ENCODE results near the gene ADPRH. TPM values are rescaled to one million over a fixed set of nuclear protein-coding genes. Genes with fewer than 3 reads are reported as not detected.
"Not testable (repeated sequence)": the region's sequence is repeated elsewhere in the genome, so short reads cannot be mapped to it uniquely, and the experiment has no call there.

ADPRH gene
- total RNA-seq, 2 donors from 2014 or later = 3.0 to 6.5 TPM

DNA sequence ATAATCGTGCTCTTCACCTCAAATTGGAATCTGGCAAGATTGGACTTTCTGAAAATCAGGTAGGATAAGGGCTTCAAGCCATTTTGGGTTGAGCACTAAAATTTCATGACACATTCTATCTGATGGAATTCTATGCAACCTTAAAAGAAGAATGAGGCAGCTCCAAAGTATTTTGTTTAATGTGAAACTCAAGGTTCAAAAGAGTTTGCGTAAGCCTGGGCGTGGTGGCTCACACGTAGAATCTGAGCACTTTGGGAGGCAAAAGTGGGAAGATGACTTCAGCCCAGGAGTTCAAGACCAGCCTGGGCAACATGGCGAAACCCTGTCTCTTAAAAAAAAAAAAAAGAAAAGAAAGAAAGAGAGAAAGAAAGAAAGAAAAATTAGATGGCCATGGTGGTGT lies 14.8 kb downstream of the ADPRH start:
- Histone ChIP-seq H3K4me1 (peaks cover 20% of the 10 kb centered on the region), H3K27ac (no peak overlapping the region), H3K36me3 (replicated peaks in 1 of 2; ENCODE audit: insufficient read depth in 1 of 2, low read depth in 2 of 2) (no peaks in the 10 kb centered on the region), H3K4me3 (no peak overlapping the region), H3K9me3 (no peaks in the 10 kb centered on the region), H3K27me3 (no peaks in the 10 kb centered on the region)
- DNase-seq = no peak
- 79 to 91% methylated on average over 5 of the region's 5 CpGs for WGBS, 2 donors
- intact Hi-C loops (cut with DNase I) = no loop called here
- TF ChIP-seq, protein P1, sequence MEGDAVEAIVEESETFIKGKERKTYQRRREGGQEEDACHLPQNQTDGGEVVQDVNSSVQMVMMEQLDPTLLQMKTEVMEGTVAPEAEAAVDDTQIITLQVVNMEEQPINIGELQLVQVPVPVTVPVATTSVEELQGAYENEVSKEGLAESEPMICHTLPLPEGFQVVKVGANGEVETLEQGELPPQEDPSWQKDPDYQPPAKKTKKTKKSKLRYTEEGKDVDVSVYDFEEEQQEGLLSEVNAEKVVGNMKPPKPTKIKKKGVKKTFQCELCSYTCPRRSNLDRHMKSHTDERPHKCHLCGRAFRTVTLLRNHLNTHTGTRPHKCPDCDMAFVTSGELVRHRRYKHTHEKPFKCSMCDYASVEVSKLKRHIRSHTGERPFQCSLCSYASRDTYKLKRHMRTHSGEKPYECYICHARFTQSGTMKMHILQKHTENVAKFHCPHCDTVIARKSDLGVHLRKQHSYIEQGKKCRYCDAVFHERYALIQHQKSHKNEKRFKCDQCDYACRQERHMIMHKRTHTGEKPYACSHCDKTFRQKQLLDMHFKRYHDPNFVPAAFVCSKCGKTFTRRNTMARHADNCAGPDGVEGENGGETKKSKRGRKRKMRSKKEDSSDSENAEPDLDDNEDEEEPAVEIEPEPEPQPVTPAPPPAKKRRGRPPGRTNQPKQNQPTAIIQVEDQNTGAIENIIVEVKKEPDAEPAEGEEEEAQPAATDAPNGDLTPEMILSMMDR (IDR thresholded peaks at IDR 0.05) = no peak
- TF ChIP-seq POLR2A (IDR thresholded peaks at IDR 0.05) = no peak
- ATAC-seq = no peak

DNA sequence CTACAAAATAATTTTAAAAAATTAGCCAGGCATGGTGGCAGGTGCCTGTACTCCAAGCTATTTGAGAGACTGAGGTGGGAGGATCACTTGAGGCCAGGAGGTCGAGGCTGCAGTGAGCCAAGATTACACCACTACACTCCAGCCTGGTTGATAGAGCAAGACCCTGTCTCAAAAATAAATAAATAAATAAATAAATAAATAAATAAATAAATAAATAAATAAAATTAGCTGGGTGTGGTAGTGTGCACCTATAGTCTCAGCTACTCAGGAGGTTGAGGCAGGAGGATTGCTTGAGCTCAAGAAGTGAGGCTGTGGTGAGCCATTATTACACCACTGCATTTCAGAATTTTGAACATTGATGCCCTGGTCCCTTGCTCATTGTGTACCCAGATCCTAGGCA lies 15.6 kb downstream of the ADPRH start:
- peaks cover 23% of the 10 kb centered on the region for H3K4me1 ChIP-seq
- DNase-seq; H3K36me3 ChIP-seq (replicated peaks in 1 of 2; ENCODE audit: insufficient read depth in 1 of 2, low read depth in 2 of 2); H3K27ac ChIP-seq; intact Hi-C loops (cut with DNase I); H3K9me3 ChIP-seq; H3K4me3 ChIP-seq; H3K27me3 ChIP-seq; ATAC-seq: not testable (repeated sequence)
- 82 to 96% methylated on average over 1 of the region's 1 CpG for WGBS, 2 donors

DNA sequence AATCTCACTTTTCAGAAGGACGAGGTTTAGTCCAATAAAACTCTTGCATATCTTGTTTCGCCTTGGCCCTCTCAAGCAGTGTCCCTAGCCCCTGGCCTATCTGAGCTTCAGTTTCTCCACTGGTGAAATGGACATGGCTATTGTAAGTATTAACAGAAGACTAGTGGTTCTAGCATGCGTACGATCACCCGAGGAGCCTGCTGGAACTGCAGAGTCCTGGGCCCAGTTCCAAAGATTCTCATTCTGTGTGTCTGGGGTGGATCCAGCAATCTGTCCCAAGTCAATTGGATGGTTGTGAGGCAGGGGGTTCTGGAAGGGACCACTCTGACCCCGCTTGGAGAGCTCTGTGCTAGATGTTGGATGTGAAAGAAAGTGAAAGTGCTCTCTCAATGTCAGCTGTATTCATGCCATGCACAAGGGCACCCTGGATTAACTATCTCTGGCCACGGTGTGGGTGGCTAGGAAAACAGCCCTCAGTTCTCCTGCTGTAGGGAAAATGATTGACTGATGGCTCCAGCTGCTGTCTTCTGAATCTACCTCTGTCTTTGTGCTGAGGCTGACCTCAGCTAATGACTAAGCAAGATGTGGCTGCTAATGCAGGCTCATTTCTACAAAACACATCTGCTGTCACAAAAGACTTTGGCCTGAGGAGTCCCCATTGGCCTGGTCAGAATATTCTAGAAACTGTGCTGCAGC lies 16.5 kb downstream of the ADPRH start:
- no peaks in the 10 kb centered on the region for H3K9me3 ChIP-seq
- H3K4me3 ChIP-seq = no peak overlapping the region
- peaks cover 23% of the 10 kb centered on the region for H3K4me1 ChIP-seq
- intact Hi-C loops (cut with DNase I) = no loop called here
- H3K27ac ChIP-seq = no peak overlapping the region
- DNase-seq = no peak
- no peaks in the 10 kb centered on the region for H3K36me3 ChIP-seq (replicated peaks in 1 of 2; ENCODE audit: insufficient read depth in 1 of 2, low read depth in 2 of 2)
- no peak for ATAC-seq
- no peaks in the 10 kb centered on the region for H3K27me3 ChIP-seq
- WGBS, 2 donors = 74 to 83% methylated on average over 7 of the region's 7 CpGs
- no peak for TF ChIP-seq POLR2A (IDR thresholded peaks at IDR 0.05)
- TF ChIP-seq, protein P1 (IDR thresholded peaks at IDR 0.05) = no peak

DNA sequence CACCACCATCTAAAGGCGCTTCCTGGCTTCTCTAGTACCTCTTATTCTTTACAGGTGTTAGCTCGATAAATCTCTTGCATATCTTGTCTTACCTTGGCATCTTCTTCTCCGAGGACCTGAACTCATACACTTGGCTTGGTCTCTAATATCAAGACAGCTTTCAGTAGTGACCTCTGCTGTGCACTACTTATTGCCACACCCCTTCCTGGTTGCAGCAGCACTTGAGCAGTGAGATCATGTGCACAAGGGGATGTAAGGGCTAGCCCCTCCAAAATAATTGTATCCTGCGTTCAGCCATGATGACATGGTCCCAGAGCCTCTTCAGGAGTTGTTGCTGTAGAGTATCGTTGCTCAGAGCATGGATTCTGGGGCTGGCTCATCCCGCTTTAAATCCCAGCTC lies 17.1 kb downstream of the ADPRH start:
- H3K9me3 ChIP-seq = no peaks in the 10 kb centered on the region
- ATAC-seq (no peak), DNase-seq (no peak)
- no peaks in the 10 kb centered on the region for H3K27me3 ChIP-seq
- no peak overlapping the region for H3K4me3 ChIP-seq
- H3K36me3 ChIP-seq (replicated peaks in 1 of 2; ENCODE audit: insufficient read depth in 1 of 2, low read depth in 2 of 2) = no peaks in the 10 kb centered on the region
- intact Hi-C loops (cut with DNase I) = no loop called here
- H3K27ac ChIP-seq = no peak overlapping the region
- 92 to 99% methylated on average over 6 of the region's 6 CpGs for WGBS, 2 donors
- peaks cover 23% of the 10 kb centered on the region for H3K4me1 ChIP-seq
- no peak for TF ChIP-seq POLR2A (IDR thresholded peaks at IDR 0.05)
- TF ChIP-seq, protein P1 (IDR thresholded peaks at IDR 0.05) = no peak

DNA sequence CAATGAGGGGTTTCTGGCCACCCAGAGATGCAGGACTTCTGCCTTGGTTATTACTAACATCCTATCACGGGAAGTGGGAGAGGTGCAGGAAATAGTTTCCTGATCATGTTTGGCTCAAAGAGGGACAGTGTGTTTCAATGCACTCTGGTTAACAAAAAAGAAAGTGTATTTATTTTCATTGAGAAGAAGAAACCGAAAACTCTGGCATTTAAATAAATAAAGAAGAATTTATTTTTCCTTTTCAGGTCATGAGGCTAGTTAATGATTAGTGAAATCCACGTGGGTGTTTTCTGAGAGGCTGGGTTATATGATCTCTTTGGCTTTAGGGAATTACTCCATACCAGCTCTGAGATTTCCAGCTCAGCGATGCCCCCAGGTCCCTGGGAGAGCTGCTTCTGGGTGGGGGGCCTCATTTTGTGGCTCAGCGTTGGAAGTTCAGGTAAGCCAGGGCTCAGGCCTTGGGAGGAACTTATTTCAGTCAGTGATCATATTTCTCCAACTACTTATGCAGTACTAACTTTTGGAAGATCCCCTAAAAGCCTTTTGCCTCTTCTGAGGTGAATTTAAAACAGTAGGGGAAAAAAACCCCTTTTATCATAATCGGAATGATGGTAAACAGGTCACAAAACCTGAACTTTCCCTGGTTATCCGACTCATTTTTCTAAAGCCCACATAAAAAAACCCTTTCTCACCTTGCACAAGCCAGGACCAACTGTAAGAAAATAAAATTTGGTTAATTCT lies 18.4 kb downstream of the ADPRH start, which contains the start of gene PLA1A:
TSS of gene PLA1A (plus strand) at position 338 of the 741 bp plus-strand sequence. CDS start at position 367, 29 bp downstream.
- peak; percentile 83 for ATAC-seq
- H3K9me3 ChIP-seq = no peaks in the 10 kb centered on the region
- TF ChIP-seq POLR2A (IDR thresholded peaks at IDR 0.05) = no peak
- TF ChIP-seq, protein P1 (IDR thresholded peaks at IDR 0.05) = no peak
- no peaks in the 10 kb centered on the region for H3K36me3 ChIP-seq (replicated peaks in 1 of 2; ENCODE audit: insufficient read depth in 1 of 2, low read depth in 2 of 2)
- H3K4me1 ChIP-seq = peaks cover 23% of the 10 kb centered on the region
- H3K4me3 ChIP-seq = no peak within 1 kb of the TSS
- peak in 3 of 4 donors; percentile 17 to 22 (median 21) for DNase-seq
- peak within 1 kb of the TSS in 3 of 4 donors; percentile 38 to 69 (median 49) for H3K27ac ChIP-seq
- no peaks in the 10 kb centered on the region for H3K27me3 ChIP-seq
- WGBS, 2 donors = 24 to 30% methylated on average over 6 to 7 of the region's 7 CpGs
- intact Hi-C loops (cut with DNase I) = no loop called here

Data from body of pancreas (tissue), 4 donors.